Tibial nerve (tissue), 4 donors: ENCODE data around the gene FXYD6. TPM values are rescaled to one million over a fixed set of nuclear protein-coding genes. Genes with fewer than 3 reads are reported as not detected.

ENCODE experiments used
- DNase-seq, 2 donors: peaks; one replicate each; pipeline ENCODE4 v3.0.0-alpha.2; 2019; ENCODE audit warnings: low spot score in 2 of 2
- H3K27ac ChIP-seq, 4 donors: fragments of 200-600 bp; sonication (generic) in 3 of 4; one replicate each; pipeline ENCODE4 v1.5.1; 2017 to 2019; ENCODE audit warnings: mild to moderate bottlenecking in 1 of 4
- H3K27me3 ChIP-seq, 2 donors: fragments of 200-600 bp; sonication (generic) in 1 of 2; one replicate each; pipeline versions ENCODE4 v1.5.1 to v1.6.0; 2017 to 2019
- H3K36me3 ChIP-seq, 3 donors: fragments of 200-600 bp; sonication (generic); one replicate each; pipeline ENCODE4 v1.5.1; 2018 to 2019
- H3K4me1 ChIP-seq, 4 donors: fragments of 200-600 bp; sonication (generic) in 3 of 4; one replicate each; pipeline ENCODE4 v1.5.1; 2017 to 2019
- H3K4me3 ChIP-seq, 4 donors: fragments of 200-600 bp; sonication (generic) in 3 of 4; one replicate each; pipeline ENCODE4 v1.5.1; 2017 to 2019; ENCODE audit warnings: mild to moderate bottlenecking in 1 of 4, moderate library complexity in 1 of 4
- H3K9me3 ChIP-seq, 4 donors: fragments of 200-600 bp; sonication (generic) in 3 of 4; one replicate each; pipeline ENCODE4 v1.5.1; 2017 to 2019
- EP300 ChIP-seq, 2 donors: sonication (generic); formaldehyde crosslinking; IDR thresholded peaks; one replicate each; pipeline ENCODE4 v1.6.1; 2017; ENCODE audit warnings: antibody characterized with exemption in 2 of 2, mild to moderate bottlenecking in 1 of 2
- POLR2A ChIP-seq, 2 donors: fragments of 450-650 bp; IDR thresholded peaks; one replicate each; pipeline ENCODE4 v1.6.1; 2017; ENCODE audit warnings: antibody characterized with exemption in 2 of 2, mild to moderate bottlenecking in 2 of 2, moderate library complexity in 2 of 2
- WGBS, 2 donors: methylation state at CpG; one replicate each; pipeline ENCODE4 v1.1.5; 2018; 5-methylcytosine and 5-hydroxymethylcytosine counted together
- total RNA-seq, 4 donors: library from RNA; depleted of rRNA; stranded (reverse); fragments of >200 nt; gene quantifications; one replicate each; pipeline ENCODE4 v1.1.0, GENCODE V29; 2016
- TF ChIP-seq, protein P1 (sequence below), 5 experiments: fragments of 200-600 bp in 3 of 5; fragments of 450-650 bp in 2 of 5; sonication (generic) in 3 of 5; IDR thresholded peaks; one replicate each; pipeline ENCODE4 v1.5.1; 2016 to 2019; ENCODE audit warnings: antibody characterized with exemption in 5 of 5, mild to moderate bottlenecking in 3 of 5, moderate library complexity in 2 of 5

The FXYD6 gene
- total RNA-seq, 4 donors from 2014 or later: 29.4 to 74.1 (median 65.7) TPM

DNA sequence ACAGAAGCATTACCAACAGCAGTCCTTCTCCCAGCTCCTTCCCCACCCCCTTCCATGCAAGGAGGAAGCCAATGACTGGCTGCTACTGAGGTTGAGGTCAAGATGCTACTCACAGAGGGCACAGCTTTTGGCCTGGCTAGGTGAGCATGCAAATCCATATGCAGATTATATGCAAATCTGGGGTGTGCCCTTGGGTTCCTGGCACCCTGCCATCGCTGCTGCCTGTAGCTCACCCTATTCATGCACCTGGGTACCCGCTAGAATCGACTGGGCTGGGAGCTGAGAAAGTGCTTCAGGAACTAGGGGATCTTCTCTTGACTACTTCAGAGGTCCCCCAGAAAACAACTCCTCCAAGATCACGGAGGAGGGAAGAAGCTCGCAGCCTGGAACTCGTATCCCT is 83.5 kb downstream of the FXYD6 start:
- TF ChIP-seq, protein P1, sequence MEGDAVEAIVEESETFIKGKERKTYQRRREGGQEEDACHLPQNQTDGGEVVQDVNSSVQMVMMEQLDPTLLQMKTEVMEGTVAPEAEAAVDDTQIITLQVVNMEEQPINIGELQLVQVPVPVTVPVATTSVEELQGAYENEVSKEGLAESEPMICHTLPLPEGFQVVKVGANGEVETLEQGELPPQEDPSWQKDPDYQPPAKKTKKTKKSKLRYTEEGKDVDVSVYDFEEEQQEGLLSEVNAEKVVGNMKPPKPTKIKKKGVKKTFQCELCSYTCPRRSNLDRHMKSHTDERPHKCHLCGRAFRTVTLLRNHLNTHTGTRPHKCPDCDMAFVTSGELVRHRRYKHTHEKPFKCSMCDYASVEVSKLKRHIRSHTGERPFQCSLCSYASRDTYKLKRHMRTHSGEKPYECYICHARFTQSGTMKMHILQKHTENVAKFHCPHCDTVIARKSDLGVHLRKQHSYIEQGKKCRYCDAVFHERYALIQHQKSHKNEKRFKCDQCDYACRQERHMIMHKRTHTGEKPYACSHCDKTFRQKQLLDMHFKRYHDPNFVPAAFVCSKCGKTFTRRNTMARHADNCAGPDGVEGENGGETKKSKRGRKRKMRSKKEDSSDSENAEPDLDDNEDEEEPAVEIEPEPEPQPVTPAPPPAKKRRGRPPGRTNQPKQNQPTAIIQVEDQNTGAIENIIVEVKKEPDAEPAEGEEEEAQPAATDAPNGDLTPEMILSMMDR (IDR thresholded peaks at IDR 0.05): no peak
- TF ChIP-seq EP300 (IDR thresholded peaks at IDR 0.05): no peak
- no peak for TF ChIP-seq POLR2A (IDR thresholded peaks at IDR 0.05)
- H3K4me3 ChIP-seq: no peak overlapping the region
- no peak overlapping the region for H3K27ac ChIP-seq
- H3K9me3 ChIP-seq: no peaks in the 10 kb centered on the region
- 74 to 96% methylated on average over 6 of the region's 6 CpGs for WGBS, 2 donors
- no peaks in the 10 kb centered on the region for H3K36me3 ChIP-seq
- no peak for DNase-seq
- peaks cover 0 to 71% of the 10 kb centered on the region in 2 donors for H3K27me3 ChIP-seq
- peaks cover 0 to 22% (median 14%) of the 10 kb centered on the region in 4 donors for H3K4me1 ChIP-seq

DNA sequence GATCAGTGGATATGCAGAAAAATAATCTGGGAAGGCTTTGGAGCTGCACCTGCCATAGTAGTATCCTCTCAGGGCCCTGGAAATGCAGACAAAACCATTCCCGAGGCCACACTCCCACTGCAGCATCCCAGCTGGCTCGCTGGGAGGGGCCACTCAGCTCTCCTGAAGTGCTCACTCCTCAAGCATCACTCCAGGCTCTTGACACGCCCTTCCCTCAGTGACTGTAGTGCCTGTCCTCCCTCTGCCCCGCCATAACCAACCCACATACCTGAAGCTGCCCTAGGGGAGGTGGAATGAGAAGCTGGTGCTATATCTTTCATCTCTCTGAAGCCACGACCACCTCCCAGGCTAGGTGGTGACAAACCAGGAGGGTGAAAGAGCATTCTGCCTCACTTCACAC is 84.2 kb downstream of the FXYD6 start:
- Histone ChIP-seq H3K27ac (no peak overlapping the region), H3K36me3 (no peaks in the 10 kb centered on the region), H3K27me3 (peaks cover 0 to 67% of the 10 kb centered on the region in 2 donors), H3K4me1 (peaks cover 0 to 21% (median 14%) of the 10 kb centered on the region in 4 donors), H3K4me3 (no peak overlapping the region), H3K9me3 (no peaks in the 10 kb centered on the region)
- DNase-seq: no peak
- TF ChIP-seq POLR2A (IDR thresholded peaks at IDR 0.05) (no peak), EP300 (IDR thresholded peaks at IDR 0.05) (no peak)
- TF ChIP-seq, protein P1 (IDR thresholded peaks at IDR 0.05): no peak
- 81% methylated on average over 5 of the region's 5 CpGs for WGBS, 2 donors

DNA sequence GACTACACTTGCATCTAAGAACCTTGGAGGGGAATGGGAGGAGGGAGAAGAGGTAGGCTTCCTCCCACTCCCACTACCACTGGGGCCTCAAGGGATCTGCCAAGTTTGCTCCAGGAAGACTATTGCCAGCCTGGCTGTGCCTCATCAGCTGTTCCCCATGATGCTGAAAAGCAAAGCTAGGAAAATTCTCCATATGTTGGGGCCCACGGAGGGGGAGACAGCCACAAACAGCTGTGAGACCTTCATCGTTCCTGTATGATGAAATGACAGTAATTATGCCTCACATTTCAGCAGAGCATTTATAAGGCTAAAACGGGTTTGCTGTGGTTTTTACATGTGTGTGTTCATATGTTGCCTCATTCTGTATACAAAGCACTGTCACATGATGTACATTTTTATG is 86.2 kb downstream of the FXYD6 start:
- Histone ChIP-seq H3K4me3 (no peak overlapping the region), H3K27me3 (peaks cover 0 to 50% of the 10 kb centered on the region in 2 donors), H3K4me1 (peaks cover 0 to 2% (median under 1%) of the 10 kb centered on the region in 4 donors), H3K9me3 (no peaks in the 10 kb centered on the region), H3K27ac (no peak overlapping the region), H3K36me3 (no peaks in the 10 kb centered on the region)
- no peak for TF ChIP-seq POLR2A (IDR thresholded peaks at IDR 0.05)
- TF ChIP-seq, protein P1 (IDR thresholded peaks at IDR 0.05): no peak
- TF ChIP-seq EP300 (IDR thresholded peaks at IDR 0.05): no peak
- WGBS, 2 donors: 62 to 72% methylated on average over 3 of the region's 3 CpGs
- no peak for DNase-seq

DNA sequence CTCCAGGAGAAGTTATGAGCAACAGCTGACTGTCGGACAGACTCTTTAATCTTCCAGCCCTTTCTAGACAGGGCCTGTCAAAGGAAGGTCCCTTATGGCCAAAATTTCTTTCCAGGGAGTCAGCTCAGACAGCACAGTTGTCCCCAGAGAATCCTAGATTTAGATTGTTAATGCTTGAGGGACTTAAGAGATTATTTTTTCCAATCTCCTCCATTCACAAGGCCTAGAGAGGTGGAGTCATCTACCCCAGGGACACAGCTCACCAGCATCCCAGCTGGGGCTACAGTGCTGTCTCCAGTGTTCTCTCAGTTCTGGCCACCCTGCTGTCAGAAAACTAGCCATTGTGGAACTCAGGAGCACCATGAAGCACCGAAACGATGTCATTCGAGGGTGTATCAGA is 87.2 kb downstream of the FXYD6 start:
- Histone ChIP-seq H3K4me3 (no peak overlapping the region), H3K27me3 (peaks cover 0 to 50% of the 10 kb centered on the region in 2 donors), H3K36me3 (no peaks in the 10 kb centered on the region), H3K4me1 (no peaks in the 10 kb centered on the region), H3K9me3 (no peaks in the 10 kb centered on the region), H3K27ac (no peak overlapping the region)
- TF ChIP-seq, protein P1 (IDR thresholded peaks at IDR 0.05): no peak
- TF ChIP-seq POLR2A (IDR thresholded peaks at IDR 0.05): no peak
- TF ChIP-seq EP300 (IDR thresholded peaks at IDR 0.05): no peak
- WGBS, 2 donors: 79 to 95% methylated on average over 4 of the region's 4 CpGs
- no peak for DNase-seq

Other genes starting within 250 kb of the FXYD6 start
- 1 to 10 TPM in 1 of 4 donors, under 1 TPM in 3; 0.20 to 1.1 (median 0.36) TPM for gene DSCAML1, start 79.4 kb downstream of the FXYD6 start, total RNA-seq
- gene FXYD2, start 51.9 kb downstream of the FXYD6 start, total RNA-seq: 1 to 10 TPM in 2 of 4 donors, under 1 TPM in 2; 0.39 to 1.8 (median 0.96) TPM
- 1 to 10 TPM in 1 of 4 donors, under 1 TPM in 1, not detected in 2; 0.60 to 1.7 TPM for gene TMPRSS13, start 52.7 kb upstream of the FXYD6 start, total RNA-seq
- gene IL10RA, start 109.7 kb upstream of the FXYD6 start, total RNA-seq: 10 to 100 TPM; 16.7 to 42.0 (median 25.9) TPM
- not detected for gene TMPRSS4, start 200.4 kb upstream of the FXYD6 start, total RNA-seq
- not detected for gene SMIM35, start 210.3 kb upstream of the FXYD6 start, total RNA-seq